Upper lobe of left lung (tissue), 4 donors: ENCODE data around the gene CCDC85B.

Experiments
- CTCF ChIP-seq, 6 experiments: fragments of 450-650 bp in 4 of 6; fragments of 200-600 bp in 2 of 6; sonication (generic) in 2 of 6; IDR thresholded peaks; one replicate each; pipeline ENCODE4 v1.5.1; 2016 to 2019; ENCODE audit warnings: antibody characterized with exemption in 6 of 6
- EP300 ChIP-seq, 4 donors: sonication (generic); formaldehyde crosslinking; IDR thresholded peaks; one replicate each; pipeline ENCODE4 v1.5.1; 2017; ENCODE audit warnings: antibody characterized with exemption in 4 of 4, control low read depth in 2 of 4
- POLR2A ChIP-seq, 4 donors: fragments of 450-650 bp; IDR thresholded peaks; one replicate each; pipeline ENCODE4 v1.5.1; 2016 to 2017; ENCODE audit warnings: antibody characterized with exemption in 4 of 4, mild to moderate bottlenecking in 2 of 4
- POLR2AphosphoS5 ChIP-seq, 2 donors: sonication (generic); formaldehyde crosslinking; IDR thresholded peaks; one replicate each; pipeline ENCODE4 v1.5.1; 2017; ENCODE audit warnings: antibody characterized with exemption in 2 of 2

GRCh38 chr11:65858681-65859087 is 31.8 kb upstream of the CCDC85B start:
- TF ChIP-seq CTCF (IDR thresholded peaks at IDR 0.05) = no peak
- TF ChIP-seq POLR2A (IDR thresholded peaks at IDR 0.05) = no peak
- TF ChIP-seq EP300 (IDR thresholded peaks at IDR 0.05) = no peak
- TF ChIP-seq POLR2AphosphoS5 (IDR thresholded peaks at IDR 0.05) = no peak
